Stimulated activated CD8-positive, alpha-beta memory T cell treated with anti-CD3 and anti-CD28 coated beads, Interleukin-12 subunit alpha, Interleukin-12 subunit beta, amount 100 ng/mL, for 1 hour (primary cell): ENCODE data around the gene GTPBP4.
A peak's percentile ranks its signal among the peaks of the same experiment; 100 is the strongest.
"Not testable (repeated sequence)": the region's sequence is repeated elsewhere in the genome, so short reads cannot be mapped to it uniquely, and the experiment has no call there.

ENCODE experiments used
- DNase-seq: peaks from one replicate; pipeline ENCODE4 v3.0.0-alpha.2; 2020; ENCODE audit warnings: low read depth

The GTPBP4 gene

DNA sequence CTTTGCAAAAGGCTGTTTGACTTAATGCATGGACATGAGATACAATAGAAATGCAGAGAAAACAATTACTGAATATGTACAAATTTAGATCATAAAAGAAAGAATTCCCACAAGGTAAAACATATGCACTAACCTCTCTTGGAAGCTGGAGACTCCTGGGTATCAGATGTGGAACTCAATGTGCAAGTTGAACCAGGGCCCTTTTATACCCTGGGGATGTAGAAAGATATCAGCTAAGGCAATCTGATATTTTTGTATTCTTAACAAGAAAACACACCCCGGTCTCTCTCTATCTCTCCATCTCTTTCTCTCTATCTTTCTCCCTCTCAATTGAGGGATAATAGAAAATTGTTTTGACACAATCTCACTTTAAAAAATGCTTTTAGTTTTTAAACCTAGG lies 37.4 kb downstream of the GTPBP4 start, which contains the start of gene IDI2:
TSS of gene IDI2 (minus strand) at position 177 of the 400 bp plus-strand sequence. CDS start 1,136 bp downstream, outside the sequence.
- no peak for DNase-seq

DNA sequence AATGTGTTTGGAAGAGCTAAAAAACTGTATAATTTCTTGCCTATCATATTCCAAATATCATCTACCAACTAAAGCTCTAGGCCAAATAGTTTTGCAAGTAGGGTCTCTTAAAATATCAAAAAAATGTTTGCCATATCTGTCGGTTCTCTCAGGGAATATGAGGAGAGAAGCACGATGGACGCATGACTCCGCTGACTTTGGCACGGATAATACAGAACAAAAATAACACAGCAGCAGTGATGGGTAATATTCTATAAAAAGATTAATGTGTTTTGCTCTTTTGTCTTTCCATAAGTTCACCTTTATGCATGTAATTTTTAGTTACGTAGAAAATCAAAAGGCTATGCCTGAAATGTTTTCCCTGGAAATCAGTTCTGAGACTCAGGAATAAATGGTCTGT lies 38.3 kb downstream of the GTPBP4 start:
- no peak for DNase-seq

DNA sequence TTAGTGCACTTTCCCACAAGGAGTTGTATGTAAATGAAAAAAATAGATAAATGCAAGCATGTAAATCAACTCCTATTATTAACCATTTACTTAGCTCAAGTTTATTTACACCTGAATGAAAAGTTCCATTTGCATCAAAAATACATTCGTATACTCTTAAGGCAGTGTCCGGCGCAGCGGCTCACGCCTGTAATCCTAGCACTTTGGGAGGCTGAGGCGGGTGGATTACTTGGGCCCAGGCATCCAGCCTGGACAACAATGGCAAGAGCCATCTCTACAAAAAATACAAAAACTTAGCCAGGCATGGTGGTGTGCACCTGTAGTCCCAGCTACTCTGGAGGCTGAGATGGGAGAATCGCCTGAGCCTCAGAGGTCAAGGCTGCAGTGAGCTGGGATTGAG lies 41.6 kb downstream of the GTPBP4 start:
- DNase-seq: no peak

DNA sequence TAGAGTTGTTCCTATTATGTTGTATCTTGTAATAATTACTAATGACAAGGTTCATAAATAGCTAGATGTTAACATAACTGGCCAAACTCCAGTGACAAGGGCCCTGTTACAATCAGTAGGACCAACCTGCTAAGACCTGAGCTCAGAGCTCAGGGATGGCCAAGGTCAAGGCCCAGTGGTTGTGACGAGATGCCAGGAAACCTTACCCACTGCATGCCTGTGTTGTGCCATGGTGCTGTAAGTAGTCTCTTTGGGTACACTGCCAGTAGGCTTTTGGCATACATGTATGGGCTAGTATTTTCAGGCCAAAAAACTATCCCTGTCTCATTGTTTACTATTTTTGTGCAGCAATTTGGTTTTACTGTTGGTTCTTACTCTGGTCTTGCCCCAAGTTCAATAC lies 45.4 kb downstream of the GTPBP4 start:
- no peak for DNase-seq

DNA sequence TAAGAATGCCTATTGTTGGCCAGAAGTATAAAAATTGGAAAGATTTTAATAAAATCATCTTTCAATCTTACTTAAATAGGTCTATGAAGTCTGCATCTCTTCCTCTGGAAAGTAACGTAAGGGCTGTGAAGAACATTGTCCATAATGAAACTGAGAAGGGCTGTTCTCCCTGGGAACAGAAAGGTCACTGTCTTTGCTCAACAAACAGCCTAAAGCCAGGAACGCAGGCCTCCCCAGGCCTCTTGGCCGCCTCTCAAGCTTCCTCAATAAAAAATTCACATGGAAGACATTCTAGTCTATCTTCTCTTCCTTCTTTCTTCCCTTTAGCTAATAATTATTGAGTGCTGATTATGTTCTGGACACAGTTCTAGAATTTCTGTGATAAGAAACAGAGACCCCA lies 46.5 kb downstream of the GTPBP4 start:
- DNase-seq: no peak

DNA sequence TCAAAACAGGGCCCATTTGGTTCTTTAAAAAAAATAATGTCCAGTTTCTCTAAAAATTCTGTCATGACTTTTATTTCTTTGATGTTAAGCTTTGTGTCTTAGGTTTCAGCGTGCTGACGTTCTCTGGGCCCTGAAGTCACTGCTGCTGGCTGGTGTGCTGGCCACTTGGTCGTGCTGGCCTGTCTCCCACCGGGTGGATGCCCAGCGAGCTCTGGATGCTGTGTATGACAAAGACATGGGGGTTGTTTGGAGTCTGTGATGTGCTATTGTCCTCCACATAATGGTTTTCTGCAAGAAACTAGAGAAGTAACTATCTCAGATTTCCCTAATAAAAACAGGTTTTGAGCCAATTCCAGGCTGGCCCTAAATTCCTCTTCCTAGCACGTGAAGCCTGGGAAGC lies 47.0 kb downstream of the GTPBP4 start:
- DNase-seq: no peak

DNA sequence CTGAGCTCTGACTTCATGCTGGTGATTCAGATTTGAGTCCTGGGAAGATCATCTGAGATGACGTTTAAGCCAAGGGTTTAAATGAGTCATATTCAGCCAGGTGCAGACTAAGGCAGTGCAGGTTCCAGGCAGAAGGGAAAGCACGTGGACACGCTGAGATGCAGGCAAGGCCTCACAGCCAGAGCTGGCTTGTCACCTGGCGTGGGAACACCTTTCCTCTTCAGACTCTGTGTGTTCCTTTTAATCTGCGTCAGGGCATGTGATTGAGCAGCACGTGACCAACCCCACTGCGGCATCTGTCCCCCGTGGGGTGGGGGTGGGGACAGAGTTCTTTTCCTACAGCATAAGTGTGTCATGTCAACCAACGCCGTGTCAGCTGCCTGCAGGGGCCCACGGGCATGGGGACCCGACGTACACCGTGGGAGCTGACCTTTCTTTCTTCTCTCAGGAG lies 48.1 kb downstream of the GTPBP4 start:
- DNase-seq: no peak

DNA sequence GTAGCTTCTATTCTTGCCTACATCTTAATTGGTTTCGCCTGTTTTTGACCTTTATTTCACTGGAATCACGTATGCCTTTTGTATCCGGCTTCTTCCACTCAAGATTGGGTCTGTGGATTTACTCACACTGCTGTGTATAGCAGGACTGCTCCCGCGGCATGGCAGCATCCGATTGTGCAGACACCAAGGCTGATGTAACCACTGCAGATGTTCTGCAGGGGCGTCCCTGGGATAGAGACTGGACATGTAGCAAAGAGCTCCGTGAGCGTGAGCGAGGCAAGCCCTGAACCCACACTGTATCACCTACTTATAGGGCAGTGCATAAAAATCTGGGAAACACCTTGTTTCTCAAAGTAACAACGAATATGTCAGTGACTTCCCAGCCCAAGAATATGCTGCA lies 48.9 kb downstream of the GTPBP4 start:
- no peak for DNase-seq

DNA sequence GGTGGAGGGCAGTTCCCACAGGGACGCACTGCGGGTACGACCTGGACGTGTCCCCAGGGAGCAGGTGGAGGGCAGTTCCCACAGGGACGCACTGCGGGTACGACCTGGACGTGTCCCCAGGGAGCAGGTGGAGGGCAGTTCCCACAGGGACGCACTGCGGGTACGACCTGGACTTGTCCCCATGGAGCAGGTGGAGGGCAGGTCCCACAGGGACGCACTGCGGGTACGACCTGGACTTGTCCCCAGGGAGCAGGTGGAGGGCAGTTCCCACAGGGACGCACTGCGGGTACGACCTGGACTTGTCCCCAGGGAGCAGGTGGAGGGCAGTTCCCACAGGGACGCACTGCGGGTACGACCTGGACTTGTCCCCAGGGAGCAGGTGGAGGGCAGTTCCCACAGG lies 50.5 kb downstream of the GTPBP4 start:
- not testable (repeated sequence) for DNase-seq

DNA sequence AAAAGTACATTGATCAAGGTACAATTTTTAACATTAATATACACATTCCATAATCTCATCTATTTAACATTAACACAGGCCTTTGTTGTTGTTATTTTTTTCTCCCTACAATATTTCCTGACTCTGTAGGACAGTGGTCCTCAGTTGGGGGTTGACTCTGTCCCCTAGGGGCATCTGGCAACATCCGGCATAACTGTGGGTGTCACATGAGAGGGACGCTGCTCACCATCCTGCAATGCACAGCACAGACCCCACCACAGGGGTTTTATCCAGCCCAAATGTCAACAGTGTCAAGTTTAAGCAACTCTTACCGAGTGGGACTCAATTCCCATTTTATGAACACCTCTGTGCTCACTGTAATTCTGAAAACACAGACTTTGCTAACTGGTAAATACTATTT lies 51.9 kb downstream of the GTPBP4 start:
- no peak for DNase-seq

DNA sequence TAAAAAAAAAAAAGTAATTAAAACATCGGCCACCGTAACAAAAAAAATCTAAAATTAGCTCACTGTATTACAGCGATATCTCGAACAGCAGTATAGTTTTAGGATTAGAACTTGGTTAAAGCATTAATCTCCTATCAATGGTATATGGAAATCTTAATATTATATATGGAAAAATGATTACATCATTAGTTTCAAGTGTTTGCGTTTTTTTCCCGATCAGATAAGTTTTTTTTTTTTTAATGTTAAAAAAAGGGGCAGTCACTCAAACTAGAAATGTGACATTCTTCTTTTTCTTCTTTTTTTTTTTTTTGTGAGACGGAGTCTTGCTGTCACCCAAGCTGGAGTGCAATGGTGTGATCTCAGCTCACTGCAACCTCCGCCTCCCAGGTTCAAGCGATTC lies 53.3 kb downstream of the GTPBP4 start:
- no peak for DNase-seq

DNA sequence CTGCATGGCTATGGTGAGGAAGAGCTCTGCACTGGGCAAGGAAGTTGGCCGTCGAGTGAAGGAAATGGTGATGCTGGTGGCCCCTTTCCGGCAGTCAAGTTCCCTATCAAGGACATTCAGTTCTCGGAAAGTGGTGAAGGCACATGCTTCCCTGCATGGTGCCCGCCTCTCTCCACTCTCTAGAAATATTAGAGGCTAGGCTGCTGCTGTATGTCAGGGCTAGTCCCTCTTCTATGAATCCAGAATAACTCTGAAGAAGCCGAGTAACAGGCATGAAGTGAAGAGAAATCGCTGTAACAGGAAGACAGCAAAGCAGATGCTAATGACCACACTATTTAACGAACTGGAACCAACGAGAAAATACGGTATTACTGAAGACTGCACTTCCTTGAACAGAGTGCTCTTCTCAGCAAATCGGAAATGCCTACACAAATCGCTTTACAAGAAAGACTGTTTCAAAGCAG lies 55.3 kb downstream of the GTPBP4 start:
- no peak for DNase-seq

DNA sequence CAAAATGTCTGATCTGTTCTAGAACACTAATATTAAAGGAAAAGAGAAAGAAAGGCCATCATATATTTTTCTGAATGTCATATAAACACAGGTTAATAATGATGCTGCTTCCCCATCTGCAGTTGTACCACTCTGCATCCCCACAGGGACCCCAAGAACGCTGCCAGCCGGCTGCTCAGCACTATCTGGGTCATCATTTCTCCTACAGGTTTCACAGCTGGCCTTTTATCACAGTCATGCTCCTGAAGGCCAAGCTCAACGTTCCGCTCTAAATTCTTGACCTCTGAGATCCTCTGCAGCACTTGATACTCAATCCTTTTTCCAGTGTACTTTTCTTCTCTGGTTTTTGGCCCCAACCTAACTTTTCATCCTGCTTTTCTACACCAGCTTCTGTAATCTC lies 55.9 kb downstream of the GTPBP4 start:
- no peak for DNase-seq

DNA sequence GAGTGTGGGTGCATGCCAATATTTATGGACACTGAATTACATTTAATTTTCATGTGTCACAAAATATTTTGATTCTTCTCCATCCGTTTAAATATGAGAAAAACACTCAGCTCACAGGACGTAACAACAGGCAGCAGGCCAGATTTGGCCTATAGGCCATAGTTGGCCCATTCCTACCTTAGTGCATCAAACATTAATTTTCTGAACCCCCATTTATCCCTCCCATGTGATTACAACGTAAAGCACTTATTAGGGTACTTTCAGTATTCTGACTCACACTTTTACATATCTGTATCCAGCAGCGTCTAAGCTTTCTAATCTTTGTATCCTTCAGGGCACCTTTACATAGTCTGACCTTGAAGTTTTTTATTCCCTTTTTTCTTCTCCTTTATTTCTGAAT lies 56.7 kb downstream of the GTPBP4 start:
- DNase-seq: no peak

DNA sequence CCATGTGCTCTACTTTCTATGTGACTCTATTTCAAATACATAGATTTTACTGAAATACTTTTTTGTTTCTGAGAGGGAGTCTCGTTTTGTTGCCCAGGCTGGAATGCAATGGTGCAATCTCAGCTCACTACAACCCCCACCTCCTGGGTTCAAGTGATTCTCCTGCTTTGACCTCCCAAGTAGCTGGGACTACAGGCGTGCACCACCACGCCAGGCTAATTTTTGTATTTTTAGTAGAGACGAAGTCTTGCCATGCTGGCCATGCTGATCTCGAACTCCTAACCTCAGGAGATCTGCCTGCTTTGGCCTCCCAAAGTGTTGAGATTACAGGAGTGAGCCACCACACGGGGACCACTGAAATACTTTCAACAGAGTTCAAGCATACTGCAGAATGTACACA lies 57.2 kb downstream of the GTPBP4 start:
- DNase-seq: no peak

DNA sequence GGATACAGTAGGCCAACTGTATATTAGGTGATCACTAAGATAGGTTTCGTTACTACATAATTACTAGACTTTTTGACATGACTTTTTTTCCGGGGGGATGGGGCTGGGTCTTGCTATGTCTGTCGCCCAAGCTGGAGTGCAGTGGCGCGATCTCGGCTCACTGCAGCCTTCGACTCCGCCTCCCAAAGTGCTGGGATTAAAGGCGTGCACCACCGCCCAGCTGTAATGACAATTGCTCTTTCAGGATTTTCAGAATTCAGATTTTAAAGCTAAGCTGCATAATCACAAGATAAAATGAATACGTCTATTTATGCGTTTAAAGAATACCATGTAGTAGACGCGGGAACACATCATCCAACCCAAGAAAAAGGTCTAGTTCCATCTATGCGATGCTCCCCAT lies 59.7 kb downstream of the GTPBP4 start:
- no peak for DNase-seq

DNA sequence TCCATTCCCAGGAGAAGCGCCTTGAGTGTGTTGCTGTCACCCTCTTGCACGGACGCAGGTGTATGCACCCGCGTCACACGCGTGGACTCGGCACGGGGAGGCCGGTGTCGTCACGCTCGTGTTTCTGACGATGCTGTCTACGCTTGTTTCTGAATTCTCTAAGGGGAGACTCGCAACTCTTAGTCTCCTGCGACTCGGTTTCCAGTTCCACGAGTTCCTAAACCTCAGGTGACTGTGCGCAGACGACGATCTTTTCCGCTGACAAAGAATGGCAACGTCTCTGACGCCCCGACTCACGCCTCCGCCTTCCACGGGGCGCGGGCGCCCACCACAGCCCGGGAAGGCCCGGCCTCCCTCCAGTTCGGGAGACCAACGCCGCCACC lies 60.1 kb downstream of the GTPBP4 start:
- no peak for DNase-seq

DNA sequence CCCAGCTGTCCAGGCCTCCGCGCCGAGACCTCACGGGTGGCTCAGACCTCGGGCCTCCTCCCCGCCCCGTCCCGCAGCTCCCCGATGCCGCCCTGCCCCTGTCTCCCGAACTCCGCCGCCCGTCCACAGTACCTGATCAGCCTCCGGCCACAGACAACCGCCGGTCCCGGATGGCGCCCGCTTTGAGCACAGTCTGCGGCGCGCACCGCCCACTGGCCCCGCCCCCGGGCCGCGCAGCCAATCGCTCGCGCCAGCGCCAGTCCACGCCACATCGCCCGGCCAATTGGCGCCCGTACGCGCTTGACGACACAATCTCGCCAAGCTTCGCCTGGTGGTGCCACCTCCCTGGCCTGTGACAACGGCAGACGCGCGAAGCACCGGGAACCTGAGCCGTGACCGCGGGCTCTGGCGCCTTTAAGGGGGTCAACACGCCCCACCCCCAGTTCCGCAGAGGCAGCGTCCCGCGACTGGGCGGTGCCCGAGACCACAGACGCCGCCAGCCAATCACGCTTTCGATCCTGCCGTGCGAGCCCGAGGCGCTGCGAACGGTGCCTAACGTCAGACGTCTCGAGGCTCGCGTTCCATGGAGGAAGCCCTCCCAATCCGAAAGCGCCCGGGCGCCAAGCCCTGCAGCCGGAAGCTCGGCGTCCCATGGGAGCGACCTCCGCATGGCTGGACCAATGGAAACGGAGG lies 60.6 kb downstream of the GTPBP4 start, which contains the start of gene IDI1:
TSS of gene IDI1 (minus strand) at position 388 of the 693 bp plus-strand sequence. CDS start at position 272, 116 bp downstream.
- DNase-seq: peak; percentile 91

DNA sequence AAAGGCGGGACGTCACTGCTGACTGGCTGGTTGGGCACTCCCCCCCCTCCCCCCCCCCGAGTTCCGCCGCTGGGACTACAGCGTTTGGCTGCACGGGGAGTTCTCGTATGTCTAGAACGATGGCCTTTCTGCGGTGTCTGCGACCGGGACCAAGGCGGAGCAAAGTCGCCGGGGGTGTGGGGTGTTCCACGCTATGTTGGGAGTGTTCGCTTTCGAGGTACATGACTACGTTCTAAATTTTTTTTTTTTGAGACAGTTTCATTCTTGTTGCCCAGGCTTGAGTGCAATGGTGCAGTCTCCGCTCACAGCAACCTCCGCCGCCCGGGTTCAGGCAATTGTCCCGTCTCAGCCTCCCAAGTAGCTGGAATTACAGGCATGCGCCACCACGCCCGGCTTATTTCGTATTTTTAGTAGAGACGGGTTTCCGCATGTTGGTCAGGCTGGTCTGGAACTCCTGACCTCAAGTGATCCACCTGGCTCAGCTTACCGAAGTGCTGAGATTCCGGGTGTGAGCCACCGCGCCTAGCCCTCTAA lies 61.3 kb downstream of the GTPBP4 start:
- no peak for DNase-seq

DNA sequence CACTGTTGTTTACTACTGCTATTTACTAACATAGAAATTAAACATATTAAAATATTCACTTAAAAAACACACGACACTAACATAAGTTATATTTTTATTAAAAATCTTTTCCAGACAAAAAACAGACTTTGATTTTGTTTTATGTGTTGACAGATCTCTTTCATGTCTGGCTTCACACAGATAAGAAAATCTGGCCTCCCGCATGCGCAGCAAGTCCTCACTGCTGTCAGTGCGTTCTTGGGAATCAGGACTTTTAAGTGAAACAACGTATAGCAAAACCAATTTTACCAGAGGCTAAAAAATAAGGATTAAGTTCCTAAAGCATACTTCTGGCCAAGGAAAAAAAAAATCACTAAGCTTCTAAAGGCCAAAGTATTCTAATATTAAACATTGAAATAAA lies 61.9 kb downstream of the GTPBP4 start:
- DNase-seq: no peak

DNA sequence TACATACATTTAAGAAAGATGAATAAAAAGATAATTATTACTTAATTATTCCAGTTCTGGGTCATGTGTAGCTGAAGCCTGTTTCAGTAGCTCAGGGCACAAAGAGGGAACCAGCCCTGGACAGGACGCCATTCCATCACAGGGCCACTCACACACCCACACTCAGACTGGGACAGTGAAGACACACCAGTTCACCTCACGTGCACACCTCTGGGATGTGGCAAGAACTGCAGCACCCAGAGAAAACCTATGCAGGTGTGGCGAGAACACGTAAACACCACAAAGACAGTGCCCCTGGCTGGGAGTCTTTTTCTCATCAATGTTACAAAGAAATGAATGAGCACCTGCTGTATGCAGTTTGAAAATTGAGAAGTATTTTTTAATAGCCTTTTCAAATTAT lies 62.3 kb downstream of the GTPBP4 start:
- DNase-seq: no peak

DNA sequence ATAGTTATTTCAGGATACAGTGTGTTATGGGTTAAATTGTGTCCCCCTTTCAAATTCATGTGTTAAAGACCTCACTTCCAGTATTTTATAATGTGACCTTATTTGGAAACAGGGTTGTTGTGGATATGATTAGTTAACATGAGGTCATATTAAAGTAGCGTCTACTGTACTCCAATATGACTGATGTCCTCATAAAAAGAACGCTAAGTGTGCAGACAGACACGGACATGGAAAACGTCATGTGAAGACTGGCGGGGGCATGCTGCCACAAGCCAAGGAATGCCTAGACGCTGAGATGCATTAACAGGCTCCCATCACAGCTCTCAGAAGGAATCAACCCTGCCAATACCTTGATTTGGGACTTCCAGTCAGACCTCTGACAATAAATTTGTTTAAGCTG lies 66.5 kb downstream of the GTPBP4 start:
- no peak for DNase-seq

DNA sequence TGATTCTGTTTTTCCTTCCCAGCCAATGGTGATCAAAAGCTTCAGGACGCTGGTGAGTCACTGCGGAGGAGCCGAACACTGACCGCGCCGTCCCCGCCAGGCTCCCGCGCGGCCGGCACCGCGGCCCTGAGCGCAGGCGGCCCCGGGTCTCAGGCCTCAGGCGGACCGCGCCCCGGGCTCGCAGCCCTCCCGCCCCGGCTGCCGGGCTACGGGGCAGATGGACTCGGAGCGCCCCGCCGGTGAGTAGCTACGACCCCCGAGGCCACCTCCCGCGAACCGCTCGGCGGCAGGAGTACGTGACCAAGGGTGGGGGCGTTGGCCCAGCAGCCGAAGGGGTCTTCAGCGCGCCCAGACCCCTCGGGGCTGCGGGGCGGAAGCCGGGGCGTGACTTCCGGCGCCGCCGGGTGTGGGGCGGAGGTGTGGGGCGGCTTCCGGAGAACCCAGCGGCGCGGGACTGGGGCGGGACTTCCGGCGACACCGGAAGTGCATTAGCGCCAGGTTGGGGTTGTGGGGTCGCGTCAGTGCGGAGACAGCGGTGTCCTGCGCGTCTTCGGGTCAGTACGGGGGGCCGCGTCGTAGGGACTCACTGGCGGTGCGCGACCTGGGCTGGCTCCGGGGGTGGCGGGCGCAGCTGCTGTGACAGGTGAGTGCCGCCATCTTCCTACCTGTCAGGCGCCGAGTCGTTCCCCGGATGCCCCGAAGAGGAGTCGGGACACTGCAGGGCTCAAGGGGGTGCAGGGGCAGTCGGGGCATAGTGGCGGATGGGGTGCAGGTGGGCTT lies 68.3 kb downstream of the GTPBP4 start, which contains the start of gene WDR37:
TSS of gene WDR37 (plus strand) at position 60 of the 780 bp plus-strand sequence. CDS start 15,771 bp downstream, outside the sequence.
- DNase-seq: peak; percentile 78
